HG03159 (cell line): ENCODE results near the gene CHMP4B.

Experiments used
- ATAC-seq: cut with Tn5 transposase; IDR thresholded peaks from one replicate; pipeline ENCODE4 v1.9.1; 2021; ENCODE audit warnings: mild to moderate bottlenecking, moderate library complexity; ENCODE audit not compliant: unreplicated experiment

The CHMP4B gene

GRCh38 chr20:33890557-33890956, 79.4 kb downstream of the CHMP4B start:
- no peak for ATAC-seq

- ATAC-seq = no peak
Observed at GRCh38 chr20:33893314-33893713, 82.2 kb downstream of the CHMP4B start.

GRCh38 chr20:33894798-33895197, 83.7 kb downstream of the CHMP4B start:
- ATAC-seq = no peak

DNA sequence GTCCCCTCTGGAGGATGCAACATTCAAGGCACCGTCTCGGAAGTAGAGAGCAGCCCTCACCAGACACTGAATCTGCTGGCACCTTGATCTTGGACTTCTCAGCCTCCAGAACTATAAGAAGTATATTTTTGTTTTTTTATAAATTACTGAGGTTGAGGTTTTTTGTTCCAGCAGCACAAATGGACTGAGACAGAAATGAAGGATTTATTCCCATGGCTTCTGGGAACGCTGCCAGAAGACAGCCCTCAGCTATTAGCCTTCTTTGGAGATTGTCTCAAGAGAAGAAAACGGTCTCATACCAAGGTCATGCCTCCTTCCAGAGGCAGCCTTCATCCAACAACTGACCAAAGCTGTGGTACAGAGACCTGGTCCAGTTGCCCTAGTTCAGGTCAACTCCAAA, 85.4 kb downstream of the CHMP4B start:
- ATAC-seq = no peak

GRCh38 chr20:33897313-33897912, 86.3 kb downstream of the CHMP4B start:
- ATAC-seq = no peak

GRCh38 chr20:33899106-33899505, 88.0 kb downstream of the CHMP4B start:
- ATAC-seq = no peak

DNA sequence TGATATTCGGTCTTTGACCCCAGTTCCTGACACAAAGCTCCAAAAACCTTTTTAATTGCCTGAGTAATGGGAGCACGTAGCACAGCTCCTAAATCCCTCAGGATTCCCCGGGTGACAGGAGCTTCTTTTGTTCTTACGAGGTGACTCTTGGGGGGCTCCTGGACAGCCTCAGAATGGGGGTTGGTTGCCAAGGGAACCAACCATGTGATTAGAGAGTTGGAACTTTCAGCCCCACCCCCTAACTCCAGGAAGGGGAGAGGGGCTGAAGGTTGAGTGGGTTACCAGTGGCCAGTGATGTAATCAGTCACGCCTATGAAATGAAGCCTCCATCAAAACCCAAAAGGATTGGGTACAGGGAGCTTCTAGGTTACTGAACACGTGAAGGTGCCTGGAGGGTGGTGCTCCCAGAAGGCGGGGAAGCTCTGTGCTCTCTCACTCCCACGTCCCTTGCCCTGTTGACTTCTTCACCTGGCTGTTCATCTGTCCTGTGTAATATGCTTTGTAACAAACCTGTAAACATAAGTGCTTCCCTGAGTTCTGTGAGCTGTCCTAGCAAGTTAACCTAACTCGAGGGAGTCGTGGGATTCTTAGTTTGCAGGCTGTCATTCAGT, 89.5 kb downstream of the CHMP4B start:
- no peak for ATAC-seq

GRCh38 chr20:33901132-33901523, 90.0 kb downstream of the CHMP4B start:
- ATAC-seq = no peak

DNA sequence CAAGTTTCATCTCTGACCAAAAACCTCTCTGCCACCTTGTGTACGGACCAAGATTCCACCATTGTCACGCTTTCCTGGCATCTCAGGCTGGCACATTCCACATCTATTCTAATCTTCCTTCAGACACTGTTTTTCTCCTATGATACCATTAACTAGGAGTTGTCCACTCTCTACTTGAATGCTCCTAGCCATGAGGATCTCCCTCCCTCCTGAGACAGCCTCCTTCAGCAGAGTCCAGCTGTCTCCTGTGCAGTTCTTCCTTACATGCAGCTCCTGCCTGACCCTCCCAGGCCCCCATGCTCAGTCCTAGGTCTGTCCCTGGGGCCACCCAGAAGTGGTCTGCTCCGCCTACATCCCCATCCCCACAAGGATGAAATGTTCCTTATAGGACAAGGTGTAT, 90.9 kb downstream of the CHMP4B start:
- ATAC-seq = no peak
